ENCODE measurements around the gene UBXN11. TPM values are rescaled to one million over a fixed set of nuclear protein-coding genes. Genes with fewer than 3 reads are reported as not detected.

UBXN11 gene
- total and polyA plus RNA-seq, 3 donors from 2014 or later: 39.7 to 65.9 (median 51.7) TPM

DNA sequence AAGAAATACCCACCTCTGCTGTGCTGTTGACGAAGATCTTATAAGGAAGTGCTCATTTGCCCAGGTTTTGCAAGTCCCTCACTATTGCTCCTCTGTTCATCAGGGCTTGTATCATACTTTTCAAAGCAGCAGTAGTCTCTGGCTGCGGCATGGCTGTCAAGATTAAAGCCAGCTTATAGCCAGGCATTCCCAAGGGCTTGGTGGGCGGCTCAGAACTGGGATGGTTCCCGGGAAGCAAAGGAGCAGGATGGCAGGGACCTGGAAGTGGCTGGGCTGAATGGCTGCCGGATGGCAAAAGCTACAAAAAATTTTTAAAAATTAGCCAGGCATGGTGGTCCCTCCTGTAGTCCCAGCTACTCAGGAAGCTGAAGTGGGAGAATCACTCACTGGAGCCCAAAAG is 43.2 kb downstream of the UBXN11 start:
- intact Hi-C loops (cut with DNase I; ENCODE audit: low total_unique reads): no loop called here
- H3K27me3 ChIP-seq: no peaks in the 10 kb centered on the region
- no peaks in the 10 kb centered on the region for H3K36me3 ChIP-seq (ENCODE audit: low read depth, missing control alignments)
- no peak for TF ChIP-seq POLR2A (IDR thresholded peaks at IDR 0.05)
- TF ChIP-seq, protein P1, sequence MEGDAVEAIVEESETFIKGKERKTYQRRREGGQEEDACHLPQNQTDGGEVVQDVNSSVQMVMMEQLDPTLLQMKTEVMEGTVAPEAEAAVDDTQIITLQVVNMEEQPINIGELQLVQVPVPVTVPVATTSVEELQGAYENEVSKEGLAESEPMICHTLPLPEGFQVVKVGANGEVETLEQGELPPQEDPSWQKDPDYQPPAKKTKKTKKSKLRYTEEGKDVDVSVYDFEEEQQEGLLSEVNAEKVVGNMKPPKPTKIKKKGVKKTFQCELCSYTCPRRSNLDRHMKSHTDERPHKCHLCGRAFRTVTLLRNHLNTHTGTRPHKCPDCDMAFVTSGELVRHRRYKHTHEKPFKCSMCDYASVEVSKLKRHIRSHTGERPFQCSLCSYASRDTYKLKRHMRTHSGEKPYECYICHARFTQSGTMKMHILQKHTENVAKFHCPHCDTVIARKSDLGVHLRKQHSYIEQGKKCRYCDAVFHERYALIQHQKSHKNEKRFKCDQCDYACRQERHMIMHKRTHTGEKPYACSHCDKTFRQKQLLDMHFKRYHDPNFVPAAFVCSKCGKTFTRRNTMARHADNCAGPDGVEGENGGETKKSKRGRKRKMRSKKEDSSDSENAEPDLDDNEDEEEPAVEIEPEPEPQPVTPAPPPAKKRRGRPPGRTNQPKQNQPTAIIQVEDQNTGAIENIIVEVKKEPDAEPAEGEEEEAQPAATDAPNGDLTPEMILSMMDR (IDR thresholded peaks at IDR 0.05): no peak
- no peak overlapping the region for H3K4me3 ChIP-seq
- H3K27ac ChIP-seq: no peak overlapping the region
- no peaks in the 10 kb centered on the region for H3K9me3 ChIP-seq
- WGBS, 2 donors: 90% methylated on average over 5 of the region's 5 CpGs
- DNase-seq: no peak
- peaks cover 10% of the 10 kb centered on the region for H3K4me1 ChIP-seq

DNA sequence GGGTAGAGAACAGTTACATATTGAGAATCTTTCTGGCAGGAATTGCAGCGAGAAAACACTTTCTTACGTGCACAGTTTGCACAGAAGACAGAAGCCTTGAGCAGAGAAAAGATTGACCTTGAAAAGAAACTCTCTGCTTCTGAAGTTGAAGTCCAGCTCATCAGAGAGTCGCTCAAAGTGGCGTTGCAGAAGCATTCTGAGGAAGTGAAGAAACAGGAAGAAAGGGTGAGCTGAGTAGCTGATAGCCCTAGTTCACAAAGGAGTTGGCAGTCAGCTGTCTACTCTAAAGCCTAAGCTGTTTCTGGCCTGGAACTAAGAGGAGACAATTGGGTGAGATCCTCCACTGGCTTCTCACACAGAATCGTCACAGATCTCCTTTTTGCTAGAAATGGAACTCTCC is 46.9 kb downstream of the UBXN11 start:
- Histone ChIP-seq H3K4me1 (peaks cover 10% of the 10 kb centered on the region), H3K27me3 (no peaks in the 10 kb centered on the region), H3K27ac (peak overlapping the region in 1 of 2 donors; percentile 1), H3K4me3 (no peak overlapping the region), H3K36me3 (ENCODE audit: low read depth, missing control alignments) (no peaks in the 10 kb centered on the region), H3K9me3 (no peaks in the 10 kb centered on the region)
- WGBS, 2 donors: 33 to 55% methylated on average over 5 of the region's 5 CpGs
- intact Hi-C loops (cut with DNase I; ENCODE audit: low total_unique reads): no loop called here
- DNase-seq: no peak
- TF ChIP-seq POLR2A (IDR thresholded peaks at IDR 0.05): no peak
- TF ChIP-seq, protein P1 (IDR thresholded peaks at IDR 0.05): no peak

DNA sequence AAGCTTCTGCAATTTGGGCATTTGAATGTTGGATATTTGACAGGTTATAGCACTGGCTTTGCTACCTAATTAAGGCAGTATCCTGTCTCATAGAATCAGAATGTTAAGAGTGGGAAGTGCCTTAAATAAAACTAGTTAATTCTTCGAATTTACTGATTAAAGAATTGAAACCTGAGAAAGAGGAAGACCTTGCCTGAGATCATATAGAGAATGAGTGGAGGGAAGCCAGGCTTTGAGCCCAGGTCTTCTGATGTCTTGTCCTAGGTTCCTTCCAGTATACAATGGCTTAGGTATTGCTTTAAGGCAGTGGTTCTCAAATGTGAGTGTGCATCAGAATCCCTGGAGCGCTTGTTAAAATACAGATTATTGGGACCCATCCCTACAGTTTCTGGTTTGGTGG is 47.4 kb downstream of the UBXN11 start:
- H3K9me3 ChIP-seq: no peaks in the 10 kb centered on the region
- H3K4me3 ChIP-seq: no peak overlapping the region
- H3K4me1 ChIP-seq: peaks cover 10% of the 10 kb centered on the region
- TF ChIP-seq POLR2A (IDR thresholded peaks at IDR 0.05): no peak
- TF ChIP-seq, protein P1 (IDR thresholded peaks at IDR 0.05): no peak
- H3K27ac ChIP-seq: peak overlapping the region in 1 of 2 donors; percentile 1
- H3K36me3 ChIP-seq (ENCODE audit: low read depth, missing control alignments): no peaks in the 10 kb centered on the region
- WGBS, 2 donors: 68 to 71% methylated on average over 2 of the region's 2 CpGs
- no peaks in the 10 kb centered on the region for H3K27me3 ChIP-seq
- DNase-seq: no peak
- intact Hi-C loops (cut with DNase I; ENCODE audit: low total_unique reads): no loop called here

DNA sequence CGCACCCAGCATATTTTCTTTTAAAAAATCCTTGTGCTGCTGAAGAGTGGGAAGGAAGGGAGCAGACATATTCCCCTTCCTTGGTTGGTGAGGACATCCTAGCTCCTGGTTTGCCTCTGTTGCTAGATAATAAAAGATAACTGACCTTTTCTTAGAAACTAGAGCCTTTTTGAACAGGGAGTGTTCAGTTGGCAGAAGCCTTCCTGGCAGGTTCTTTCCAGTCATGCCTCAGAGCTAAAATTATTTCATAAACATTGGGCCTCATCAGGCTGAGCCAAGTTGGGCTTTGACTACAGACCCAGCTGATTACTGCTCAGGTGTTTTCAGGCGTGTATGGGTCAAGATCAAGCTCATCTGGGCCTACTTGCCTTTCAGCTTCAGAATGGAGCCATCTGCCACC is 49.2 kb downstream of the UBXN11 start:
- H3K4me1 ChIP-seq: peaks cover 10% of the 10 kb centered on the region
- no peaks in the 10 kb centered on the region for H3K27me3 ChIP-seq
- DNase-seq: no peak
- H3K4me3 ChIP-seq: no peak overlapping the region
- no peaks in the 10 kb centered on the region for H3K9me3 ChIP-seq
- TF ChIP-seq POLR2A (IDR thresholded peaks at IDR 0.05): no peak
- TF ChIP-seq, protein P1 (IDR thresholded peaks at IDR 0.05): no peak
- intact Hi-C loops (cut with DNase I; ENCODE audit: low total_unique reads): no loop called here
- H3K36me3 ChIP-seq (ENCODE audit: low read depth, missing control alignments): no peaks in the 10 kb centered on the region
- 92 to 100% methylated on average over 2 of the region's 2 CpGs for WGBS, 2 donors
- H3K27ac ChIP-seq: no peak overlapping the region

DNA sequence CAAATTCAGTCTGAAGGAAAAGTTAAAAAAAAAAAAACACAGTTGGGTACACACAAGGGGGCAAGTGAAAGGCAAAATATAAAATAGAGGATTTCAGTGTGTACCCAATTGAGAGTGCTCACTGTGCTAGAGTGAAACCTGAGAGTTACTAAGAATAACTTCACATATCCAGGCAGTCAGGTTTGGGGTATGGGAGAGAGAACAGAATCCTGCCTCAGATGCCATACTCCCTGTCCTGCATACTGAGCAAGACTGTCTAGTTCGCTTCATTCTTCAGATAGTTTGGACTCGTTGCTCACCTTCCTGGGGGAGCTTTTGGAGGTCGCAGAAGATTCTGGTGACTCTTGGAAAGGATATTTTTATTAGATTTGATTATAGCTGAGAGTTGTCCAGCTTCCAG is 52.0 kb downstream of the UBXN11 start:
- Histone ChIP-seq H3K9me3 (no peaks in the 10 kb centered on the region), H3K4me3 (no peak overlapping the region), H3K4me1 (peaks cover 3% of the 10 kb centered on the region), H3K27me3 (no peaks in the 10 kb centered on the region), H3K27ac (no peak overlapping the region), H3K36me3 (ENCODE audit: low read depth, missing control alignments) (no peaks in the 10 kb centered on the region)
- intact Hi-C loops (cut with DNase I; ENCODE audit: low total_unique reads): no loop called here
- 70 to 74% methylated on average over 3 of the region's 3 CpGs for WGBS, 2 donors
- DNase-seq: no peak
- TF ChIP-seq, protein P1 (IDR thresholded peaks at IDR 0.05): no peak
- no peak for TF ChIP-seq POLR2A (IDR thresholded peaks at IDR 0.05)
